ENCODE data around the gene MCEMP1.

- no peak; the same call in 1 of the 2 replicates for TF ChIP-seq POLR2AphosphoS5 (IDR thresholded peaks at IDR 0.05; ENCODE audit: low read depth, low read length)
- TF ChIP-seq POLR2A (IDR thresholded peaks at IDR 0.05; ENCODE audit: low read depth, low read length): no peak
- TF ChIP-seq TAF1 (IDR thresholded peaks at IDR 0.05; ENCODE audit: low read depth, low read length): peak; percentile 28; the same call in 1 of the 2 replicates
- TF ChIP-seq PAX5 (IDR thresholded peaks at IDR 0.05; ENCODE audit: insufficient read depth, low read length, severe bottlenecking): no peak
- no peak for TF ChIP-seq POU2F2 (IDR thresholded peaks at IDR 0.05; ENCODE audit: low read depth, low read length)
Measured at GRCh38 chr19:7699417-7700401, 22.8 kb downstream of the MCEMP1 start.
